ENCODE results near the gene SUN2.

SUN2 gene

GRCh38 chr22:38720350-38720749 lies 35.4 kb downstream of the SUN2 start:
- H4K20me1 ChIP-seq (ENCODE audit: insufficient read depth, low read length): peaks cover 19% of the 10 kb centered on the region
- H3K27ac ChIP-seq (ENCODE audit: low read length): no peak overlapping the region
- H3K27me3 ChIP-seq (replicated peaks; ENCODE audit: insufficient read depth, low read length): no peaks in the 10 kb centered on the region
- TF ChIP-seq EZH2 (optimal IDR thresholded peaks at IDR 0.05; ENCODE audit: low read depth, low read length): no peak
- TF ChIP-seq EZH2phosphoT487 (IDR thresholded peaks at IDR 0.05; ENCODE audit: low read length): no peak
- TF ChIP-seq, protein P1, sequence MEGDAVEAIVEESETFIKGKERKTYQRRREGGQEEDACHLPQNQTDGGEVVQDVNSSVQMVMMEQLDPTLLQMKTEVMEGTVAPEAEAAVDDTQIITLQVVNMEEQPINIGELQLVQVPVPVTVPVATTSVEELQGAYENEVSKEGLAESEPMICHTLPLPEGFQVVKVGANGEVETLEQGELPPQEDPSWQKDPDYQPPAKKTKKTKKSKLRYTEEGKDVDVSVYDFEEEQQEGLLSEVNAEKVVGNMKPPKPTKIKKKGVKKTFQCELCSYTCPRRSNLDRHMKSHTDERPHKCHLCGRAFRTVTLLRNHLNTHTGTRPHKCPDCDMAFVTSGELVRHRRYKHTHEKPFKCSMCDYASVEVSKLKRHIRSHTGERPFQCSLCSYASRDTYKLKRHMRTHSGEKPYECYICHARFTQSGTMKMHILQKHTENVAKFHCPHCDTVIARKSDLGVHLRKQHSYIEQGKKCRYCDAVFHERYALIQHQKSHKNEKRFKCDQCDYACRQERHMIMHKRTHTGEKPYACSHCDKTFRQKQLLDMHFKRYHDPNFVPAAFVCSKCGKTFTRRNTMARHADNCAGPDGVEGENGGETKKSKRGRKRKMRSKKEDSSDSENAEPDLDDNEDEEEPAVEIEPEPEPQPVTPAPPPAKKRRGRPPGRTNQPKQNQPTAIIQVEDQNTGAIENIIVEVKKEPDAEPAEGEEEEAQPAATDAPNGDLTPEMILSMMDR (IDR thresholded peaks at IDR 0.05; ENCODE audit: low read length): no peak
- no peak overlapping the region for H2AFZ ChIP-seq (ENCODE audit: low read length)
- no peak for DNase-seq
- no peaks in the 10 kb centered on the region for H3K9me2 ChIP-seq (replicated peaks; ENCODE audit: insufficient read depth, low read length)
- H3K4me3 ChIP-seq (ENCODE audit: low read length): no peak overlapping the region
- H3K36me3 ChIP-seq (replicated peaks; ENCODE audit: insufficient read depth, low read length): peaks cover 9% of the 10 kb centered on the region; the same call in 1 of the 2 replicates
- H3K9me3 ChIP-seq (replicated peaks; ENCODE audit: insufficient read depth, low read length): no peaks in the 10 kb centered on the region
- H3K79me2 ChIP-seq (ENCODE audit: low read length): peaks cover 68% of the 10 kb centered on the region
- no peak overlapping the region for H3K4me2 ChIP-seq (ENCODE audit: low read depth, low read length)
- H3K9ac ChIP-seq (ENCODE audit: low read length): no peak overlapping the region
- H3K4me1 ChIP-seq (ENCODE audit: low read length): no peaks in the 10 kb centered on the region
- H3F3A ChIP-seq (ENCODE audit: insufficient read depth, low read length): 0 out of 2 replicates have a peak, but pooled peaks cover 5% of the 10 kb centered on the region

DNA sequence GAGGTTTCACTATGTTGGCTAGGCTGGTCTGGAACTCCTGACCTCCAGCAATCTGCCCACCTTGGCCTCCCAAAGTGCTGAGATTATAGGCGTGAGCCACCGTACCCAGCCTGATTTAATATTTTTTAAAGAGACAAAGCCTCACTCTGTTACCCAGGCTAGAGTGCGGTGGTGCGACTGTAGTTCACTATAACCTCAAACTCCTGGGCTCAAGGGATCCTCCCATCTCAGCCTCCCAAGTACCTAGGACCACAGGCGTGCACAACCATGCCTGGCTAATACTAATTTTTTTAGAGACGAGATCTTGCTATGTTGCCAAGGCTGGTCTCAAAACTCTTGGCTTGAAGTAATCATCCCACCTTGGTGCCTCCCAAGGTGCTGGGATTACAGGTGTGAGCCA lies 36.6 kb downstream of the SUN2 start:
- peaks cover 30% of the 10 kb centered on the region for H4K20me1 ChIP-seq (ENCODE audit: insufficient read depth, low read length)
- H3K79me2 ChIP-seq (ENCODE audit: low read length): peaks cover 73% of the 10 kb centered on the region
- H3K27ac ChIP-seq (ENCODE audit: low read length): no peak overlapping the region
- H3F3A ChIP-seq (ENCODE audit: insufficient read depth, low read length): no peaks in the 10 kb centered on the region
- no peak for DNase-seq
- no peaks in the 10 kb centered on the region for H3K9me2 ChIP-seq (replicated peaks; ENCODE audit: insufficient read depth, low read length)
- TF ChIP-seq EZH2phosphoT487 (IDR thresholded peaks at IDR 0.05; ENCODE audit: low read length) (no peak), EZH2 (optimal IDR thresholded peaks at IDR 0.05; ENCODE audit: low read depth, low read length) (no peak)
- TF ChIP-seq, protein P1 (IDR thresholded peaks at IDR 0.05; ENCODE audit: low read length): no peak
- no peak overlapping the region for H3K4me2 ChIP-seq (ENCODE audit: low read depth, low read length)
- no peak overlapping the region for H3K4me3 ChIP-seq (ENCODE audit: low read length)
- no peak overlapping the region for H3K9ac ChIP-seq (ENCODE audit: low read length)
- H2AFZ ChIP-seq (ENCODE audit: low read length): no peak overlapping the region
- H3K4me1 ChIP-seq (ENCODE audit: low read length): no peaks in the 10 kb centered on the region
- no peaks in the 10 kb centered on the region for H3K27me3 ChIP-seq (replicated peaks; ENCODE audit: insufficient read depth, low read length)
- peaks cover 12% of the 10 kb centered on the region; the same call in 1 of the 2 replicates for H3K36me3 ChIP-seq (replicated peaks; ENCODE audit: insufficient read depth, low read length)
- no peaks in the 10 kb centered on the region for H3K9me3 ChIP-seq (replicated peaks; ENCODE audit: insufficient read depth, low read length)

- peaks cover 35% of the 10 kb centered on the region for H4K20me1 ChIP-seq (ENCODE audit: insufficient read depth, low read length)
- peaks cover 12% of the 10 kb centered on the region; the same call in 1 of the 2 replicates for H3K36me3 ChIP-seq (replicated peaks; ENCODE audit: insufficient read depth, low read length)
- H3K79me2 ChIP-seq (ENCODE audit: low read length): peaks cover 81% of the 10 kb centered on the region
These were observed 37.4 kb downstream of the SUN2 start for GRCh38 chr22:38718414-38718813.

More at GRCh38 chr22:38718414-38718813, 37.4 kb downstream of the SUN2 start:
- no peaks in the 10 kb centered on the region for H3K9me2 ChIP-seq (replicated peaks; ENCODE audit: insufficient read depth, low read length)
- H3K27ac ChIP-seq (ENCODE audit: low read length): no peak overlapping the region
- no peak overlapping the region for H3K4me2 ChIP-seq (ENCODE audit: low read depth, low read length)
- TF ChIP-seq, protein P1 (IDR thresholded peaks at IDR 0.05; ENCODE audit: low read length): no peak; the same call in 1 of the 2 replicates
- TF ChIP-seq EZH2 (optimal IDR thresholded peaks at IDR 0.05; ENCODE audit: low read depth, low read length): no peak
- TF ChIP-seq EZH2phosphoT487 (IDR thresholded peaks at IDR 0.05; ENCODE audit: low read length): no peak
- no peak overlapping the region for H3K4me3 ChIP-seq (ENCODE audit: low read length)
- no peak for DNase-seq
- H2AFZ ChIP-seq (ENCODE audit: low read length): no peak overlapping the region
- H3K4me1 ChIP-seq (ENCODE audit: low read length): no peaks in the 10 kb centered on the region
- H3K27me3 ChIP-seq (replicated peaks; ENCODE audit: insufficient read depth, low read length): no peaks in the 10 kb centered on the region
- no peaks in the 10 kb centered on the region for H3F3A ChIP-seq (ENCODE audit: insufficient read depth, low read length)
- H3K9ac ChIP-seq (ENCODE audit: low read length): no peak overlapping the region
- no peaks in the 10 kb centered on the region for H3K9me3 ChIP-seq (replicated peaks; ENCODE audit: insufficient read depth, low read length)

All from MM.1S (cell line).